Putamen (tissue), 1 donor: ENCODE measurements around the gene ZNF672.
"Not testable (repeated sequence)": the region's sequence is repeated elsewhere in the genome, so short reads cannot be mapped to it uniquely, and the experiment has no call there.

Source experiments
- DNase-seq: peaks from one replicate; pipeline ENCODE4 v3.0.0-alpha.2; 2016; ENCODE audit warnings: low spot score

Gene ZNF672

GRCh38 chr1:248837781-248838356, at the start of gene ZNF672:
ZNF672 (plus strand) TSS chr1:248838224; CDS start chr1:248847275, 9,051 bp downstream.
- peak; percentile 99 for DNase-seq

GRCh38 chr1:248788327-248788726, 49.7 kb upstream of the ZNF672 start:
- no peak for DNase-seq

GRCh38 chr1:248789337-248789736, 48.7 kb upstream of the ZNF672 start:
- not testable (repeated sequence) for DNase-seq

- DNase-seq: no peak
Measured at GRCh38 chr1:248790456-248790855, 47.6 kb upstream of the ZNF672 start.

GRCh38 chr1:248791010-248791409, 47.0 kb upstream of the ZNF672 start:
- DNase-seq: no peak

GRCh38 chr1:248792342-248792741, 45.7 kb upstream of the ZNF672 start:
- no peak for DNase-seq

GRCh38 chr1:248793592-248793991, 44.4 kb upstream of the ZNF672 start:
- no peak for DNase-seq

GRCh38 chr1:248794663-248795062, 43.4 kb upstream of the ZNF672 start:
- DNase-seq: not testable (repeated sequence)

- no peak for DNase-seq
Measured at GRCh38 chr1:248798791-248799190, 39.2 kb upstream of the ZNF672 start.

- no peak for DNase-seq
Measured at GRCh38 chr1:248800459-248800858, 37.6 kb upstream of the ZNF672 start.

GRCh38 chr1:248802454-248802853, 35.6 kb upstream of the ZNF672 start:
- DNase-seq: no peak

GRCh38 chr1:248803501-248803900, 34.5 kb upstream of the ZNF672 start:
- not testable (repeated sequence) for DNase-seq

GRCh38 chr1:248804771-248805681, 33.0 kb upstream of the ZNF672 start:
- DNase-seq: no peak

GRCh38 chr1:248805876-248806275, 32.1 kb upstream of the ZNF672 start:
- no peak for DNase-seq

- peak; percentile 60 for DNase-seq
Measured at GRCh38 chr1:248807067-248807737, 30.8 kb upstream of the ZNF672 start.

GRCh38 chr1:248808876-248809275, 29.1 kb upstream of the ZNF672 start:
- no peak for DNase-seq

GRCh38 chr1:248810000-248810726, 27.9 kb upstream of the ZNF672 start:
- no peak for DNase-seq

GRCh38 chr1:248810727-248811513, 27.1 kb upstream of the ZNF672 start:
- DNase-seq: no peak

GRCh38 chr1:248811514-248812490, 26.2 kb upstream of the ZNF672 start:
- DNase-seq: no peak
